ENCODE measurements around the gene LAIR2.
"Not testable (repeated sequence)": the region's sequence is repeated elsewhere in the genome, so short reads cannot be mapped to it uniquely, and the experiment has no call there.

Gene LAIR2

GRCh38 chr19:54493967-54494585 lies 8.6 kb upstream of the LAIR2 start:
- no peak for DNase-seq (ENCODE audit: low read depth, low spot score)

- DNase-seq (ENCODE audit: low read depth, low spot score): not testable (repeated sequence)
These were observed 7.3 kb upstream of the LAIR2 start for GRCh38 chr19:54495284-54495683.

- DNase-seq (ENCODE audit: low read depth, low spot score): not testable (repeated sequence)
These were observed 4.7 kb upstream of the LAIR2 start for GRCh38 chr19:54497747-54498450.

- not testable (repeated sequence) for DNase-seq (ENCODE audit: low read depth, low spot score)
These were observed 4.2 kb upstream of the LAIR2 start for GRCh38 chr19:54498451-54498772.

- DNase-seq (ENCODE audit: low read depth, low spot score): not testable (repeated sequence)
These were observed 2.9 kb downstream of the LAIR2 start for GRCh38 chr19:54505542-54505941.

- no peak for DNase-seq (ENCODE audit: low read depth, low spot score)
These were observed 3.4 kb downstream of the LAIR2 start for GRCh38 chr19:54506079-54506478.

- DNase-seq (ENCODE audit: low read depth, low spot score): not testable (repeated sequence)
These were observed 4.5 kb downstream of the LAIR2 start for GRCh38 chr19:54507038-54507717.

GRCh38 chr19:54507824-54508223 lies 5.2 kb downstream of the LAIR2 start:
- no peak for DNase-seq (ENCODE audit: low read depth, low spot score)

GRCh38 chr19:54508487-54508886 lies 5.9 kb downstream of the LAIR2 start:
- DNase-seq (ENCODE audit: low read depth, low spot score): not testable (repeated sequence)

GRCh38 chr19:54509200-54509940 lies 6.7 kb downstream of the LAIR2 start:
- DNase-seq (ENCODE audit: low read depth, low spot score): not testable (repeated sequence)

- DNase-seq (ENCODE audit: low read depth, low spot score): peak; percentile 28
These were observed 12.5 kb downstream of the LAIR2 start for GRCh38 chr19:54515156-54515555.

GRCh38 chr19:54517483-54517882 lies 14.9 kb downstream of the LAIR2 start:
- peak; percentile 78 for DNase-seq (ENCODE audit: low read depth, low spot score)

- DNase-seq (ENCODE audit: low read depth, low spot score): no peak
These were observed 16.2 kb downstream of the LAIR2 start for GRCh38 chr19:54518844-54519243.

GRCh38 chr19:54521022-54521859 lies 18.6 kb downstream of the LAIR2 start:
- DNase-seq (ENCODE audit: low read depth, low spot score): no peak

GRCh38 chr19:54521860-54522513 lies 19.4 kb downstream of the LAIR2 start:
- no peak for DNase-seq (ENCODE audit: low read depth, low spot score)

GRCh38 chr19:54523403-54523802 lies 20.8 kb downstream of the LAIR2 start:
- no peak for DNase-seq (ENCODE audit: low read depth, low spot score)

GRCh38 chr19:54525636-54526035 lies 23.0 kb downstream of the LAIR2 start:
- DNase-seq (ENCODE audit: low read depth, low spot score): no peak

- DNase-seq (ENCODE audit: low read depth, low spot score): no peak
These were observed 24.3 kb downstream of the LAIR2 start for GRCh38 chr19:54526972-54527371.

- no peak for DNase-seq (ENCODE audit: low read depth, low spot score)
These were observed 28.2 kb downstream of the LAIR2 start for GRCh38 chr19:54530866-54531265.

- no peak for DNase-seq (ENCODE audit: low read depth, low spot score)
These were observed 29.9 kb downstream of the LAIR2 start for GRCh38 chr19:54532528-54532927.

- DNase-seq (ENCODE audit: low read depth, low spot score): no peak
These were observed 30.8 kb downstream of the LAIR2 start for GRCh38 chr19:54533476-54533875.
